GM04503 (cell line): ENCODE data around the gene DLX1.
"Not testable (repeated sequence)": the region's sequence is repeated elsewhere in the genome, so short reads cannot be mapped to it uniquely, and the experiment has no call there.

Experiments
- DNase-seq: peaks from one replicate; pipeline ENCODE4 v3.0.0-alpha.2; 2012; ENCODE audit warnings: low read depth

The DLX1 gene

GRCh38 chr2:172114579-172114978, 29.3 kb downstream of the DLX1 start:
- DNase-seq: no peak

DNA sequence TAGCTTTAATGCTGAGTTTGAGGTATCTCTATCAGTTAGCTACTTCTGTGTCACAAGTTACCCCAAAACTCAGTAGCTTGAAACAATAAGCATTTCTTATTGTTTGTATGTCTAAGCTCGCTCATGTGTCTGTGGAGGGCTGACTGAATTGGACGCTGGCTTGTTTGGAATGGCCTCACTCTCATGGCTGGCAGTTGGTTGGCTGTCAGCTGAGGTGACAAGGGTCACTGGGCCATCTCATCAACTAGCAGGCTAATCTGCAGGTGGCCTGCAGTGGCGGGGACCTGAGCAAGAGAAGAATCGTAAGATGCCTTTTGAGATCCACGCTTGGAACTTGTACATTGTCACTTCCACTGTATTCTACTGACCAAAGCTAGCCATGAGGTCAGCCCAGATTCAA, 30.8 kb downstream of the DLX1 start:
- DNase-seq: no peak

DNA sequence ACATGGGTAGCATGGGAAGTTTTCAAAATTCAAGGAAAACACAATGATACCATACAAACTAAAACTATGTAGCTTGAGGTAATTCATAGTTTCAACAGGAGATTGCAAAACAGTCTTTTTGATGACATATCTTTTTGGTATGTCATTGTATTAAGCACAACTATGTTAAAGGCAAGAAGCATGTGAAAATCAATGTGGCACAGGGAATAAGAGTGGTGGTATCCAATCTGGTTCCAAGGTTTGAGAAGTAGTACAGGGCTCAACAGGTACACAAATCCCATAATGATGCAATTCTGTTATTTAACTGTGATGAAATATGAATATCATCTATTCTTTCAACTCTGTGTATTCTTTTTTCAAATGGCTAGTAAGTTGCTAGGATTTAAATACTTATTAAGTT, 33.8 kb downstream of the DLX1 start:
- DNase-seq: no peak

GRCh38 chr2:172120118-172120517, 34.8 kb downstream of the DLX1 start:
- no peak for DNase-seq

- no peak for DNase-seq
These were observed 43.2 kb downstream of the DLX1 start for GRCh38 chr2:172128484-172128883.

DNA sequence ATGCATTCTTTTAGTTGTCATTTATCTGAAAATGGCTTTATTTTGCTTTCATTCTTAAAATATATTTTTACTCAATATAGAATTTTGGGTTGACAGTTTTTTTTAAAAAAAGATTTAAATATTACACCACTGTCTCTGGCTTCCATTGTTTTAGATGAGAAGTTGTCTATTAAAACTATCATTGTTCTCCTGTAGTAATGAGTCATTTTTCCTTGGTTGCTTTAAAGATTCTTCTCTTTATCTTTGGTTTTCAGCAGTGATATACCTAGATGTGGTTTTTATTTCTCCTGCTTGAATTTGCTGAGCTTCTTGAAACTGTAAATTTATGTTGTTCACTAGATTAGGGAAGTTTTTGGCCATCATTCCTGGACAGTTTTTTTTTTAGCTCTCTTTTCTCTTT, 44.1 kb downstream of the DLX1 start:
- DNase-seq: no peak

DNA sequence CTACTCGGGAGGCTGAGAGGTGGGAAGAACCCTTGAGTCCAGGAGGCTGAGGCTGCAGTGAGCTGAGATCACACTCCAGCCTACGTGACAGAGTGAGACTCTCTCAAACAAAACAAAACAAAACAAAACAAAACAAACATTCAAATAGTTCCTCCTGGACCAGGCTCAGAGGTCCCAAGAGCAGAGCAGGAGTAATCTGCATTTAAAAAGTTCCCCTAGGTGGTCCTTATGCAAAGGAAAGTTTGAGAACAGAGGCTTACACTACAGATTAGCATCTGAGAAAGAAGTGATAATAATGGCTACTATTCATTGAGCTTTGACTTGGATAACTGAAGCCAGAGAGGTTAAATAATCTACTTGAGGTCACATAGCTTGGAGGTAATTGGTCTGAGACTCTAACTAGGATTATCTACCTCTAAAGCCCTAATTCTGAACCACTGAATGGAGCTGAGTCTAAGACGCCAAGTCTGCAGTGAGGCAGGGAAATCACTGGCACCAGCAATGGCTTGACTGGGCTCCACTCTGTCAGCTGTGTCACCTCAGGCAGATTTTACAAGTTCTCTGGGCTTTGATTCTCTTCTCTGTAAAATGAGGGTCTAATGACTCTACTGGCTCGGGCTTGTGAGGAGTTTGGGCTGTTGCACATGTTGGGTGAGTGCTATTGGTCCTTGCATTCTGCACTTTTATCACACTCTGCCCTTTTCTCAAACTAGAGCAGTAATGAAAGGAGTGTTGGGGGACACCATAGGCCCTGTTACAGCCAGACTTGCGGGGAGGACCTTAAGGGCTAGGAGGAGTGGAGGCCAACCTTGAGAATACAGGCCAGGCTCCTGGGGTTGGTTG, 46.6 kb downstream of the DLX1 start:
- no peak for DNase-seq

GRCh38 chr2:172134270-172134669, 49.0 kb downstream of the DLX1 start:
- no peak for DNase-seq

DNA sequence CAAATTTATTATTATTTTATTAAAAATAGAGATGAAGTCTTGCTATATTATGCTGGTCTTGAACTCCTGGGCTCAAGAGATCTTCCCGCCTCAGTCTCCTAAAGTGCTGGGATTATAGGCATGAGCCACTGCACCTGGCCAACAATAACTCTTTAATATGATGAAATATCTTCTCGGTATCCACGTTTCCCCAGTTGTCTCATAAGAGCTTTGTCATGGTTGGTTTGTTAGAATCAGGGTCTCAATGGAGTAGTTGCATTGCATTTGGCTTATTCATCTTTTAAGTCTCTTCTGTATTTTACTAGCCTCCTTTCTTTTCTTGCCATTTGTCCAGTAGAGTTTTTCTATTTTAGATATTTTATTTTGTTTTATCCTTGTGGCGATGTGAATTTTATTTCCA, 50.1 kb downstream of the DLX1 start:
- DNase-seq: no peak

- DNase-seq: no peak
These were observed 51.8 kb downstream of the DLX1 start for GRCh38 chr2:172137109-172137508.

GRCh38 chr2:172137943-172138342, 52.6 kb downstream of the DLX1 start:
- no peak for DNase-seq

DNA sequence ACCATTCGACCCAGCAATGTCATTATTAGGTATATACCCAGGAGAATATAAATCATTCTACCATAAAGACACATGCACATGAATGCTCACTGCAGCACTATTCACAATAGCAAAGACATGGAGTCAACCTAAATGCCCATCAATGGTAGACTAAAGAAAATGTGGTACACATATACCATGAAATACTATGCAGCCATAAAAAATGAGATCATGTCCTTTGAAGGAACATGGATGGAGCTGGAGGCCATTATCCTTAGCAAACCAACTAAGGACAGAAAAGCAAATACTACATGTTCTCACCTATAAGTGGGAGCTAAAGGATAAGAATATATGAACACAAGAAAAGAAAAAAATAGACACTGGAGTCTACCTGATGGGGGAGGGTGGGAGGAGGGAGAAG, 53.4 kb downstream of the DLX1 start:
- not testable (repeated sequence) for DNase-seq
